Neuronal stem cell (in vitro differentiated cells): ENCODE data around the gene NPR2.

Source experiments
- DNase-seq: peaks from one replicate; pipeline ENCODE4 v3.0.0-alpha.2; 2013; ENCODE audit warnings: low spot score
- H2AFZ ChIP-seq: one replicate; pipeline ENCODE4 v1.6.1; 2013; ENCODE audit warnings: mild to moderate bottlenecking, low read length, inconsistent platforms
- H2AK5ac ChIP-seq: 2 replicates; pipeline ENCODE4 v1.6.1; 2013; ENCODE audit warnings: low read depth, mild to moderate bottlenecking, inconsistent platforms, low read length, moderate library complexity, mixed read lengths
- H2BK120ac ChIP-seq: 2 replicates; pipeline ENCODE4 v1.6.1; 2013; ENCODE audit warnings: low read depth, mild to moderate bottlenecking, inconsistent platforms, low read length, moderate library complexity, mixed read lengths
- H2BK12ac ChIP-seq: one replicate; pipeline ENCODE4 v1.6.1; 2013; ENCODE audit warnings: low read length, inconsistent platforms
- H2BK15ac ChIP-seq: 2 replicates; pipeline ENCODE4 v1.6.1; 2013; ENCODE audit warnings: mild to moderate bottlenecking, low read length, inconsistent platforms, mixed read lengths
- H2BK5ac ChIP-seq: one replicate; pipeline ENCODE4 v1.6.1; 2013; ENCODE audit warnings: inconsistent platforms, mild to moderate bottlenecking, low read length, moderate library complexity
- H3K14ac ChIP-seq: one replicate; pipeline ENCODE4 v1.6.1; 2013; ENCODE audit warnings: low read length, inconsistent platforms
- H3K18ac ChIP-seq: 2 replicates; pipeline ENCODE4 v1.6.1; 2013; ENCODE audit warnings: low read length, inconsistent platforms
- H3K23ac ChIP-seq: 2 replicates; pipeline ENCODE4 v1.6.1; 2013; ENCODE audit warnings: low read depth, mild to moderate bottlenecking, mixed read lengths, low read length, inconsistent platforms; ENCODE audit not compliant: poor library complexity
- H3K27ac ChIP-seq: replicated peaks from 3 replicates; pipeline ENCODE4 v1.5.1; 2013; ENCODE audit warnings: low read length, inconsistent platforms
- H3K27me3 ChIP-seq, 3 experiments: 2 replicates each; pipeline ENCODE4 v1.6.1; 2013; ENCODE audit warnings: low read length in 3 of 3, mild to moderate bottlenecking in 2 of 3, inconsistent platforms in 1 of 3, low read depth in 1 of 3, mixed read lengths in 1 of 3, moderate library complexity in 1 of 3; ENCODE audit not compliant: control insufficient read depth in 3 of 3, insufficient read depth in 3 of 3
- H3K36me3 ChIP-seq, 2 donors: replicated peaks in 1 of 2; 2 replicates each; pipeline ENCODE4 v1.6.1; 2013; ENCODE audit warnings: low read length in 2 of 2; ENCODE audit not compliant: control insufficient read depth in 2 of 2, insufficient read depth in 2 of 2
- H3K4ac ChIP-seq: 2 replicates; pipeline ENCODE4 v1.6.1; 2013; ENCODE audit warnings: inconsistent platforms, mild to moderate bottlenecking, low read length, moderate library complexity
- H3K4me1 ChIP-seq, 2 donors: 1 replicate in 1 of 2; 2 replicates in 1 of 2; pipeline ENCODE4 v1.6.1; 2013; ENCODE audit warnings: low read length in 2 of 2, low read depth in 1 of 2; ENCODE audit not compliant: control insufficient read depth in 2 of 2, insufficient read depth in 1 of 2
- H3K4me2 ChIP-seq: one replicate; pipeline ENCODE4 v1.6.1; 2013; ENCODE audit warnings: mild to moderate bottlenecking, low read length, inconsistent platforms; ENCODE audit not compliant: insufficient read depth, poor library complexity, severe bottlenecking
- H3K4me3 ChIP-seq, 2 donors: 2 replicates each; pipeline ENCODE4 v1.5.1; 2013; ENCODE audit warnings: low read length in 2 of 2, mild to moderate bottlenecking in 2 of 2, inconsistent platforms in 1 of 2, moderate library complexity in 1 of 2
- H3K79me1 ChIP-seq: one replicate; pipeline ENCODE4 v1.6.1; 2013; ENCODE audit warnings: low read depth, mild to moderate bottlenecking, inconsistent platforms, low read length, moderate library complexity
- H3K9ac ChIP-seq: one replicate; pipeline ENCODE4 v1.6.1; 2013; ENCODE audit warnings: mild to moderate bottlenecking, low read depth, low read length, inconsistent platforms; ENCODE audit not compliant: poor library complexity
- H3K9me3 ChIP-seq, 2 donors: replicated peaks in 1 of 2; 2 replicates each; pipeline versions ENCODE3 to v1.6.1; 2013; ENCODE audit warnings: low read length in 2 of 2, mild to moderate bottlenecking in 2 of 2, inconsistent platforms in 1 of 2, low read depth in 1 of 2, mixed read lengths in 1 of 2, moderate library complexity in 1 of 2; ENCODE audit not compliant: control insufficient read depth in 2 of 2, insufficient read depth in 1 of 2
- H4K8ac ChIP-seq: one replicate; pipeline ENCODE4 v1.6.1; 2013; ENCODE audit warnings: low read depth, mild to moderate bottlenecking, inconsistent platforms, low read length, moderate library complexity
- H4K91ac ChIP-seq: one replicate; pipeline ENCODE4 v1.6.1; 2013; ENCODE audit warnings: low read length, low read depth, mild to moderate bottlenecking, inconsistent platforms; ENCODE audit not compliant: poor library complexity
- WGBS, 2 donors: extraction: QIAGEN DNeasy Blood & Tissue Kit; methylation state at CpG; one replicate each; pipeline ENCODE4 v1.1.7; 2013; ENCODE audit warnings: missing lambda C conversion rate in 2 of 2, mixed read lengths in 1 of 2; ENCODE audit not compliant: insufficient read length in 2 of 2, insufficient replicate concordance in 1 of 2; ENCODE audit errors: extremely low coverage in 2 of 2; 5-methylcytosine and 5-hydroxymethylcytosine counted together

The NPR2 gene

DNA sequence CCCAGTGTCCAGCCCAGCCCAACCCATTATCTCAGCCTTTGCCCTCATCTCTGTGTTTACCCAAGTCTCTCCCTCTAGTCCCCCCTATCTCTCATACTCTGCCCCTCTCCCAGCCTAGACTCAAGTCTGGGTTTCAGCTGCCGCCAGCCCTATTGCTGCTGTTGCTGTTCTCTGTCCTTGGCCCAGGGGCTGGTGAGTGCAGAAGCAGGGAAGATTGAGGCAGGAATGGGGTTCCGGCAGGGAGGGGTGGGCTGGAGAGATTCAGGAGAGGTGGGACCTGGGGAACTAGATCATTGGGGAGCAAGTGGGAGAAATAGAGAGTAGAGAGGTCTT, 38.3 kb downstream of the NPR2 start:
- no peak overlapping the region for H2BK120ac ChIP-seq
- peak overlapping the region; percentile 60 to 86 for H3K4me3 ChIP-seq
- H3K9ac ChIP-seq = peak overlapping the region; percentile 83
- H2BK15ac ChIP-seq = no peak overlapping the region
- H3K14ac ChIP-seq = no peak overlapping the region
- H3K18ac ChIP-seq = peak overlapping the region; percentile 61
- H3K27ac ChIP-seq = peak overlapping the region; percentile 16
- peak overlapping the region; percentile 18 for H3K23ac ChIP-seq
- no peak for DNase-seq
- no peak overlapping the region for H2BK12ac ChIP-seq
- H4K8ac ChIP-seq = peak overlapping the region; percentile 33
- H3K36me3 ChIP-seq = peaks cover 2 to 6% of the 10 kb centered on the region in 2 donors
- H3K79me1 ChIP-seq = peaks cover 1% of the 10 kb centered on the region
- H3K9me3 ChIP-seq = no peaks in the 10 kb centered on the region
- H2BK5ac ChIP-seq = no peak overlapping the region
- H3K4ac ChIP-seq = no peak overlapping the region
- H2AFZ ChIP-seq = peak overlapping the region; percentile 84
- WGBS, 2 donors = no CpG with 5 or more reads among the region's 2 CpGs
- H4K91ac ChIP-seq = no peak overlapping the region
- peak overlapping the region; percentile 91 for H3K4me2 ChIP-seq
- H3K4me1 ChIP-seq = peaks cover 10% of the 10 kb centered on the region in 2 donors
- H3K27me3 ChIP-seq = no peaks in the 10 kb centered on the region
- no peak overlapping the region for H2AK5ac ChIP-seq

DNA sequence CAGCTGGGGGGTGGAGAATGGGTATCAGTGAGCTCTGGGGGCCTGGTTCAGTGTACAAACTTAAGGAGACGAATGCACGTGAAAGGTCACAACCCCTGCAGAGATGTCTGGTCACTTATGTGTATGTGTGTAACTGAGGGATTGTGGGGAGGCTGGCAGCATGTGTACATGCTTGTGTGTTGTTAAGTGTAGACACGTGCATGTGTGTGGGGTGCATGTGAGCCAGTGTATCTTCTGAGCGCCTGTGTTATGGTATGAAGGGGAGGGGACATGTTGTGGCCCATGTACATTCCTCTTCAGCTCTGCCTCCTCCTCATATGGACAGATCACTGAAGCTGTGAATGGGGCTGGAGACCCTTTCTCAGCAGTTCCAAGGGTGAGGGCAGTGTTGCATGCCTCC, 39.6 kb downstream of the NPR2 start:
- Histone ChIP-seq H3K9me3 (no peaks in the 10 kb centered on the region), H3K23ac (no peak overlapping the region), H2AK5ac (no peak overlapping the region), H4K91ac (no peak overlapping the region), H3K18ac (no peak overlapping the region), H3K4me1 (peaks cover 10% of the 10 kb centered on the region in 2 donors), H3K9ac (no peak overlapping the region), H2BK12ac (no peak overlapping the region), H3K4ac (no peak overlapping the region), H3K4me3 (no peak overlapping the region), H3K14ac (no peak overlapping the region), H3K4me2 (no peak overlapping the region), H3K36me3 (peaks cover 4 to 10% of the 10 kb centered on the region in 2 donors), H2BK5ac (no peak overlapping the region), H2BK120ac (no peak overlapping the region), H2BK15ac (no peak overlapping the region), H3K27ac (no peak overlapping the region), H4K8ac (no peak overlapping the region), H3K79me1 (peaks cover 1% of the 10 kb centered on the region), H2AFZ (no peak overlapping the region), H3K27me3 (no peaks in the 10 kb centered on the region)
- WGBS, 2 donors = no CpG with 5 or more reads among the region's 4 CpGs
- DNase-seq = no peak

DNA sequence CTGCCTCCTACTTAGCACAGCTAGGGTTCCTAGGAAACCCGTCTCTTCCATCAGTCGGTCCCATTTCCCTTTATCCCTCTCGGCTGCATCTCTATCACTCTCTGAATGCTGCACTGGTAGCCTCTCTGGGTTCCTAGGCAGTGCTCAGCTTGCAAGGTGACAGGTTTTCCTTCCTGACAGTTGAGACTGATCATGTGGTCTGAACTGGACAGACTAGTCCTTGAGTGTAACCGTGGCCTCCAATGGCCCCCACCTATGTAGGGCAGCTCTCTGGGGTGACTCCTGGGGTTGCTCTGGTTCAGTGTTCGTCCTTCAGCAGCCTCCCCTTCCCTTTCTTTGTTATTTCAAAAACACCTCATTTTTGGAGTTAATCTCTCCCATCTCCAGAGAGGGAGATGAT, 41.4 kb downstream of the NPR2 start:
- Histone ChIP-seq H4K91ac (no peak overlapping the region), H2BK120ac (no peak overlapping the region), H3K79me1 (peaks cover 1% of the 10 kb centered on the region), H3K36me3 (peaks cover 4 to 10% of the 10 kb centered on the region in 2 donors), H4K8ac (no peak overlapping the region), H3K4me3 (no peak overlapping the region), H2BK12ac (no peak overlapping the region), H3K9ac (no peak overlapping the region), H2BK15ac (no peak overlapping the region), H3K4me2 (no peak overlapping the region), H3K4me1 (peaks cover 8 to 10% of the 10 kb centered on the region in 2 donors), H3K14ac (no peak overlapping the region), H3K27me3 (no peaks in the 10 kb centered on the region), H3K27ac (no peak overlapping the region), H3K9me3 (no peaks in the 10 kb centered on the region), H3K18ac (no peak overlapping the region), H3K23ac (no peak overlapping the region), H3K4ac (no peak overlapping the region), H2BK5ac (no peak overlapping the region), H2AK5ac (no peak overlapping the region), H2AFZ (no peak overlapping the region)
- DNase-seq = no peak
- WGBS, 2 donors = no CpG with 5 or more reads among the region's 5 CpGs

DNA sequence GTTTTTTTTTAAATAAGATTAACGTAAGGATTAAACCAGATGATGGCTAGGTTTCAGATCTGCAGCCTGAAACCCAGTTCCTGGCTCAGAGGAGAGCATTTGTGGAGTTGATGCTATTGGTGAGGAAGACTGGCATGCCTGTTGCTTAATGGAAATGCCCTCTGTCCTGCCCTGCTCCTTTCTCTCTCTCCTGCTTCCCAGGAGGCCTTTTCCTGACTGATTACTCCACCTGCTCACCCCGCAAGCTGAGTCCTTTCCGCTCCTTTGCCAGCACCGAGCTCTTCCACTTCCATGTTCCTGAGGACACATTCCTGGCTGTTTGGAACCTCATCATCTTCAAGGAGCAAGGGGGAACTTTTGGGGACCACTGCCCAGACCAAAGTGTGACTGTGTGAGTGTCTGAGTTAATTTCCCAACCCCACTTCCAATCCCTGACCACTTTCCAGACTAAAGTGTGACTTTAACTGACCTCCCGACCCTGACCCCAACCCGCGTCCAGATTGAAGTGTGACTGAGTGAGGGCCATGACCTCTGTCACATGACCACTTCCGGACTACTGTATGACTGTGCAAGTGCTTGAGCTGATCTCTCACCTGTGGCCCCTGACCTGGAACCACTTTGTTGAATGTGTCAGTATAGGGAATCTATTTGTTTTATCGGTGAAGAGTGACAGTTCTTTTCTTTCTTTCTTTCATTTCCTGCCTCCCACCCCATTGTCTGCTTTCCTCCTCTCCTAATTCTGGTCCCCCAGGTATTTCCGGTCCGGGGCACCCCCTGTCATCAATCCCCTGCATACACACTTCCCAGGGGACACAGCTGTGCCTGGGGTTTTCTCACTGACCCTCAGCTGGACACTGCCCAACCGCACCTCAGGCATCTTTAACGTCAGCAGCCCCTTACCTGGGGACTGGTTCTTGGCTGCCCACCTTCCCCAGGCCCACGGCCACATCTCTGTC, 43.1 kb downstream of the NPR2 start:
- no peaks in the 10 kb centered on the region for H3K9me3 ChIP-seq
- no peak overlapping the region for H3K14ac ChIP-seq
- H2BK120ac ChIP-seq = no peak overlapping the region
- peaks cover 1% of the 10 kb centered on the region for H3K79me1 ChIP-seq
- H3K4me2 ChIP-seq = no peak overlapping the region
- H3K36me3 ChIP-seq = peaks cover 4 to 10% of the 10 kb centered on the region in 2 donors
- H4K8ac ChIP-seq = no peak overlapping the region
- DNase-seq = no peak
- no peak overlapping the region for H3K9ac ChIP-seq
- H2AK5ac ChIP-seq = no peak overlapping the region
- H2BK5ac ChIP-seq = no peak overlapping the region
- H2AFZ ChIP-seq = no peak overlapping the region
- no peak overlapping the region for H3K23ac ChIP-seq
- H4K91ac ChIP-seq = no peak overlapping the region
- H3K4me3 ChIP-seq = no peak overlapping the region
- peaks cover 5 to 6% of the 10 kb centered on the region in 2 donors for H3K4me1 ChIP-seq
- H3K4ac ChIP-seq = no peak overlapping the region
- H2BK12ac ChIP-seq = no peak overlapping the region
- no peak overlapping the region for H2BK15ac ChIP-seq
- H3K27ac ChIP-seq = no peak overlapping the region
- H3K27me3 ChIP-seq = no peaks in the 10 kb centered on the region
- no peak overlapping the region for H3K18ac ChIP-seq
- WGBS, 2 donors = 100% methylated on average over 1 of the region's 14 CpGs; no CpG with 5 or more reads in 1 of the 2 donors
